Neuronal stem cell (in vitro differentiated cells): ENCODE results near the gene TUBD1. TPM values are rescaled to one million over a fixed set of nuclear protein-coding genes. Genes with fewer than 3 reads are reported as not detected.

ENCODE experiments used
- small RNA-seq: library from polyadenylated mRNA; stranded (forward); fragments of <200 nt; extraction: miRNeasy Mini kit (QIAGEN cat#:217004); gene quantifications from one replicate; pipeline ENCODE3, GENCODE V24; 2013; ENCODE audit not compliant: insufficient read depth

Gene TUBD1

Small RNAs within 50 kb of the gene (small RNA-seq; reads per million reads assigned to genes)
- gene RNU6-450P (not detected), gene RPS29P21 (not detected)
